IMR-90 (cell line): ENCODE data around the gene CAPN8. TPM values are rescaled to one million over a fixed set of nuclear protein-coding genes. Genes with fewer than 3 reads are reported as not detected.

Experiments
- ATAC-seq: fragments of 200-7000 bp; cut with Tn5 transposase; 2 replicates; pipeline ENCODE4 v1.9.1; 2020; ENCODE audit warnings: low read depth, mild to moderate bottlenecking, moderate library complexity
- BruUV-seq: library from RNA; stranded (reverse); fragments of 400-500 nt; replicated peaks from 2 replicates; lab custom pipeline; 2021; lab: Mats Ljungman, UMichigan
- CTCF ChIA-PET: fragments of 300-600 bp; formaldehyde crosslinking; extraction: SDS; loops from one replicate; lab custom pipeline; 2021; ENCODE audit warnings: antibody characterized with exemption; lab: Yijun Ruan, JAX
- POLR2A ChIA-PET: fragments of 300-600 bp; sonication (Branson Sonifier 250); formaldehyde crosslinking; loops from one replicate; lab custom pipeline; 2022; ENCODE audit warnings: antibody characterized with exemption; ENCODE audit not compliant: unreplicated experiment; lab: Charles Lee
- DNase-seq: peaks from one replicate; pipeline ENCODE4 v3.0.0; 2013
- H2AFZ ChIP-seq: replicated peaks from 2 replicates; pipeline ENCODE3; 2013; ENCODE audit warnings: low read length, mild to moderate bottlenecking; ENCODE audit not compliant: poor library complexity
- H2AK5ac ChIP-seq: 2 replicates; pipeline ENCODE4 v1.6.1; 2013; ENCODE audit warnings: low read depth, low read length, inconsistent platforms
- H2AK9ac ChIP-seq: replicated peaks from 2 replicates; pipeline ENCODE3; 2013; ENCODE audit warnings: mild to moderate bottlenecking, low read depth, low read length, moderate library complexity; ENCODE audit not compliant: poor library complexity
- H2BK120ac ChIP-seq: 2 replicates; pipeline ENCODE4 v1.6.1; 2013; ENCODE audit warnings: low read depth, low read length, inconsistent platforms
- H2BK15ac ChIP-seq: 3 replicates; pipeline ENCODE4 v1.6.1; 2013; ENCODE audit warnings: low read depth, low read length, inconsistent platforms
- H2BK20ac ChIP-seq: 2 replicates; pipeline ENCODE4 v1.6.1; 2013; ENCODE audit warnings: low read depth, mild to moderate bottlenecking, inconsistent platforms, low read length, moderate library complexity
- H2BK5ac ChIP-seq: 2 replicates; pipeline ENCODE4 v1.6.1; 2013; ENCODE audit warnings: mild to moderate bottlenecking, low read depth, low read length, inconsistent platforms; ENCODE audit not compliant: poor library complexity, severe bottlenecking
- H3K14ac ChIP-seq: replicated peaks from 2 replicates; pipeline ENCODE4 v1.6.1; 2013; ENCODE audit warnings: low read depth, low read length, inconsistent platforms
- H3K18ac ChIP-seq: 2 replicates; pipeline ENCODE4 v1.6.1; 2013; ENCODE audit warnings: low read depth, low read length, control low read depth
- H3K23ac ChIP-seq: 2 replicates; pipeline ENCODE4 v1.6.1; 2013; ENCODE audit warnings: low read depth, low read length, inconsistent platforms
- H3K27ac ChIP-seq: 2 replicates; pipeline ENCODE4 v1.5.1; 2013; ENCODE audit warnings: mild to moderate bottlenecking, control low read depth, low read length; ENCODE audit not compliant: insufficient read depth
- H3K27me3 ChIP-seq: 2 replicates; pipeline ENCODE4 v1.6.1; 2013; ENCODE audit warnings: low read length; ENCODE audit not compliant: control insufficient read depth, insufficient read depth
- H3K36me3 ChIP-seq: 2 replicates; pipeline ENCODE4 v1.6.1; 2013; ENCODE audit warnings: low read length, mixed read lengths; ENCODE audit not compliant: control insufficient read depth, insufficient read depth
- H3K4ac ChIP-seq: 2 replicates; pipeline ENCODE4 v1.6.1; 2013; ENCODE audit warnings: low read depth, low read length, inconsistent platforms
- H3K4me1 ChIP-seq: 2 replicates; pipeline ENCODE4 v1.6.1; 2013; ENCODE audit warnings: low read length, mixed read lengths; ENCODE audit not compliant: control insufficient read depth, insufficient read depth
- H3K4me2 ChIP-seq: 2 replicates; pipeline ENCODE4 v1.6.1; 2013; ENCODE audit warnings: low read depth, mild to moderate bottlenecking, control low read depth, low read length, moderate library complexity
- H3K4me3 ChIP-seq: 2 replicates; pipeline ENCODE4 v1.5.1; 2013; ENCODE audit warnings: low read depth, mild to moderate bottlenecking, control low read depth, low read length, moderate library complexity; ENCODE audit not compliant: insufficient read depth
- H3K56ac ChIP-seq: 2 replicates; pipeline ENCODE4 v1.6.1; 2013; ENCODE audit warnings: low read length, inconsistent platforms; ENCODE audit not compliant: insufficient read depth; ENCODE audit errors: extremely low read depth
- H3K79me1 ChIP-seq, 2 experiments: 2 replicates each; pipeline ENCODE4 v1.6.1; 2013; ENCODE audit warnings: low read length in 2 of 2, inconsistent platforms in 1 of 2, low read depth in 1 of 2
- H3K9ac ChIP-seq: 2 replicates; pipeline ENCODE4 v1.6.1; 2013; ENCODE audit warnings: low read depth, low read length, control low read depth
- H3K9me1 ChIP-seq: 2 replicates; pipeline ENCODE4 v1.6.1; 2013; ENCODE audit warnings: low read length, inconsistent platforms; ENCODE audit not compliant: insufficient read depth
- H3K9me3 ChIP-seq: 2 replicates; pipeline ENCODE4 v1.6.1; 2013; ENCODE audit warnings: low read length; ENCODE audit not compliant: control insufficient read depth, insufficient read depth
- H4K20me1 ChIP-seq: 2 replicates; pipeline ENCODE4 v1.6.1; 2013; ENCODE audit warnings: low read length, inconsistent platforms; ENCODE audit not compliant: insufficient read depth
- H4K5ac ChIP-seq: 2 replicates; pipeline ENCODE4 v1.6.1; 2013; ENCODE audit warnings: mild to moderate bottlenecking, low read depth, low read length, control low read depth
- H4K8ac ChIP-seq, 2 experiments: 2 replicates each; pipeline ENCODE4 v1.6.1; 2013; ENCODE audit warnings: low read depth in 2 of 2, low read length in 2 of 2, control low read depth in 1 of 2, inconsistent platforms in 1 of 2
- H4K91ac ChIP-seq: 2 replicates; pipeline ENCODE4 v1.6.1; 2013; ENCODE audit warnings: low read depth, low read length, inconsistent platforms; ENCODE audit not compliant: insufficient read depth
- BHLHE40 ChIP-seq: fragments of 150-350 bp; IDR thresholded peaks from 2 replicates; pipeline ENCODE4 v1.6.1; 2016; ENCODE audit warnings: mild to moderate bottlenecking, low read depth, low read length
- CEBPB ChIP-seq: IDR thresholded peaks from 2 replicates; pipeline ENCODE4 v1.6.1; 2012; ENCODE audit warnings: low read depth, low read length, improper control_type of control experiment
- CHD1 ChIP-seq: IDR thresholded peaks from 2 replicates; pipeline ENCODE4 v1.6.1; 2012; ENCODE audit warnings: low read depth, low read length, improper control_type of control experiment
- CTCF ChIP-seq: conservative IDR thresholded peaks from 2 replicates; pipeline ENCODE4 v1.5.1; 2012; ENCODE audit warnings: mild to moderate bottlenecking, low read depth, low read length, improper control_type of control experiment
- ELK1 ChIP-seq: fragments of 150-350 bp; IDR thresholded peaks from 2 replicates; pipeline ENCODE4 v1.6.1; 2016; ENCODE audit warnings: low read depth, mild to moderate bottlenecking, low read length, moderate library complexity, borderline replicate concordance
- FOS ChIP-seq: fragments of 150-350 bp; IDR thresholded peaks from 2 replicates; pipeline ENCODE4 v1.6.1; 2016; ENCODE audit warnings: low read depth, low read length
- MAFK ChIP-seq: IDR thresholded peaks from 2 replicates; pipeline ENCODE4 v1.6.1; 2012; ENCODE audit warnings: low read depth, low read length, improper control_type of control experiment
- MAZ ChIP-seq: IDR thresholded peaks from 2 replicates; pipeline ENCODE4 v1.6.1; 2012; ENCODE audit warnings: low read depth, mild to moderate bottlenecking, low read length, improper control_type of control experiment, moderate library complexity, borderline replicate concordance
- NFE2L2 ChIP-seq: fragments of 150-350 bp; IDR thresholded peaks from 2 replicates; pipeline ENCODE4 v1.6.1; 2016; ENCODE audit warnings: low read depth, mild to moderate bottlenecking, low read length
- RAD21 ChIP-seq: IDR thresholded peaks from 2 replicates; pipeline ENCODE4 v1.6.1; 2012; ENCODE audit warnings: low read length, improper control_type of control experiment
- RFX5 ChIP-seq: IDR thresholded peaks from 2 replicates; pipeline ENCODE4 v1.8.0; 2012; ENCODE audit warnings: low read depth, mild to moderate bottlenecking, low read length, moderate library complexity
- SMC3 ChIP-seq: fragments of 150-350 bp; IDR thresholded peaks from 2 replicates; pipeline ENCODE4 v1.6.1; 2016; ENCODE audit warnings: low read depth, mild to moderate bottlenecking, antibody characterized with exemption, low read length, moderate library complexity
- USF2 ChIP-seq: fragments of 150-350 bp; IDR thresholded peaks from 2 replicates; pipeline ENCODE4 v1.6.1; 2017; ENCODE audit warnings: mild to moderate bottlenecking, antibody characterized with exemption, low read length, low read depth
- WGBS, 2 experiments: methylation state at CpG; one replicate each; pipeline versions ENCODE4 v1.1.5 to v1.1.7; 2013; ENCODE audit warnings: missing lambda C conversion rate in 2 of 2; ENCODE audit not compliant: insufficient read length in 1 of 2; ENCODE audit errors: extremely low coverage in 2 of 2; 5-methylcytosine and 5-hydroxymethylcytosine counted together
- dilution Hi-C: fragments of 300-500 bp; cut with HindIII; formaldehyde crosslinking; loops from one replicate; pipeline ENCODE4 v1.14.3; 2018; ENCODE audit warnings: low sequenced_read_pairs; ENCODE audit not compliant: unreplicated experiment
- in situ Hi-C: fragments of 300-500 bp; cut with MboI; formaldehyde crosslinking; loops from 3 replicates; pipeline ENCODE4 v1.14.3; 2019; ENCODE audit warnings: low sequenced_read_pairs, inconsistent platforms, mixed read lengths
- intact Hi-C: fragments of 100-400 bp; cut with micrococcal nuclease; formaldehyde crosslinking; loops from 2 replicates; pipeline ENCODE4 v1.10.0; 2022
- polyA plus RNA-seq, 3 experiments: library from polyadenylated mRNA; depleted of rRNA; stranded (reverse); fragments of >200 nt; gene quantifications; 2 replicates each; pipeline ENCODE4 v1.2.3, GENCODE V29; 2012; ENCODE audit warnings: low replicate concordance in 1 of 3
- total RNA-seq: library from RNA; depleted of rRNA; stranded (reverse); fragments of >200 nt; gene quantifications from 2 replicates; pipeline ENCODE4 v1.2.3, GENCODE V29; 2012

The CAPN8 gene
- total and polyA plus RNA-seq, 2 of the 4 experiments (the other 2 are of a cell fraction) = not detected

- no peak overlapping the region for H2AK9ac ChIP-seq
- no peak overlapping the region for H2BK15ac ChIP-seq
- no TSS peak for BruUV-seq
- no peaks in the 10 kb centered on the region for H3K36me3 ChIP-seq
- TF ChIP-seq USF2 = no peak
- TF ChIP-seq CEBPB = no peak
- no peak for TF ChIP-seq CTCF
- TF ChIP-seq RFX5 = no peak
- no peak for TF ChIP-seq BHLHE40
- no peak for TF ChIP-seq NFE2L2
- no peak for TF ChIP-seq ELK1
- no peak for TF ChIP-seq MAZ
- TF ChIP-seq CHD1 = no peak
- TF ChIP-seq RAD21 = no peak
- no peak for TF ChIP-seq FOS
- TF ChIP-seq MAFK = no peak
- no peak for TF ChIP-seq SMC3
- H4K5ac ChIP-seq = no peak overlapping the region
- H3K27me3 ChIP-seq = peaks cover 21% of the 10 kb centered on the region
- H3K18ac ChIP-seq = no peak overlapping the region
- POLR2A ChIA-PET = no interaction called here
- no peak overlapping the region for H4K8ac ChIP-seq
- DNase-seq (no peak), ATAC-seq (no peak)
- H2AFZ ChIP-seq = no peak overlapping the region
- in situ Hi-C loops = no loop called here
- H3K79me1 ChIP-seq = no peaks in the 10 kb centered on the region
- intact Hi-C loops = no loop called here
- H3K4me2 ChIP-seq = no peak overlapping the region
- no peak overlapping the region for H3K4ac ChIP-seq
- no peaks in the 10 kb centered on the region for H3K4me1 ChIP-seq
- H3K9me3 ChIP-seq = no peaks in the 10 kb centered on the region
- no peaks in the 10 kb centered on the region; the same call in 1 of the 2 replicates for H4K20me1 ChIP-seq
- CTCF ChIA-PET = no interaction called here
- H4K91ac ChIP-seq = no peak overlapping the region
- dilution Hi-C loops = no loop called here
- H3K9ac ChIP-seq = no peak overlapping the region
- no peak overlapping the region for H3K14ac ChIP-seq
- WGBS, 2 experiments = 83% methylated on average over 2 of the region's 6 CpGs; no CpG with 5 or more reads in 1 of the 2 experiments
- H3K23ac ChIP-seq = no peak overlapping the region
- no peak overlapping the region for H2BK5ac ChIP-seq
- no peak overlapping the region for H2AK5ac ChIP-seq
- H3K4me3 ChIP-seq = no peak overlapping the region
- H3K56ac ChIP-seq = no peak overlapping the region
- H3K9me1 ChIP-seq = no peaks in the 10 kb centered on the region
- H2BK120ac ChIP-seq = no peak overlapping the region
- no peak overlapping the region for H2BK20ac ChIP-seq
- H3K27ac ChIP-seq = no peak overlapping the region
Measured at GRCh38 chr1:223512057-223512456, 153.4 kb downstream of the CAPN8 start.
